Activated CD8-positive, alpha-beta memory T cell treated with anti-CD3 and anti-CD28 coated beads, Interleukin-2, amount 50 U/mL, for 48 hours (primary cell): Measurements from ENCODE around the gene FLYWCH1.

Experiments used
- DNase-seq: peaks from one replicate; pipeline ENCODE4 v3.0.0-alpha.2; 2020

Gene FLYWCH1

GRCh38 chr16:2911638-2912329, at the start of gene FLYWCH1:
TSS of gene FLYWCH1 (plus strand) at chr16:2911931. CDS start at chr16:2929686, 17,755 bp downstream.
- peak; percentile 99 for DNase-seq

GRCh38 chr16:2865651-2866050, 46.1 kb upstream of the FLYWCH1 start:
- DNase-seq: no peak

- DNase-seq: no peak
Measured at GRCh38 chr16:2866431-2866830, 45.3 kb upstream of the FLYWCH1 start.

GRCh38 chr16:2867661-2867986, 44.1 kb upstream of the FLYWCH1 start:
- DNase-seq: no peak

- DNase-seq: peak; percentile 98
Measured at GRCh38 chr16:2867987-2868789, 43.5 kb upstream of the FLYWCH1 start.

- no peak for DNase-seq
Measured at GRCh38 chr16:2871926-2872325, 39.8 kb upstream of the FLYWCH1 start.

- no peak for DNase-seq
Measured at GRCh38 chr16:2874032-2874911, 37.5 kb upstream of the FLYWCH1 start.

GRCh38 chr16:2874912-2875362, 36.8 kb upstream of the FLYWCH1 start:
- peak; percentile 87 for DNase-seq

GRCh38 chr16:2879854-2880508, 31.8 kb upstream of the FLYWCH1 start:
- no peak for DNase-seq

- peak; percentile 70 for DNase-seq
Measured at GRCh38 chr16:2881783-2882649, 29.7 kb upstream of the FLYWCH1 start.

- DNase-seq: peak; percentile 100
Measured at GRCh38 chr16:2882650-2883457, 28.9 kb upstream of the FLYWCH1 start, which contains the start of gene FLYWCH2. TSS of gene FLYWCH2 (plus strand) at chr16:2883215. CDS start at chr16:2896450, 13,235 bp downstream.

GRCh38 chr16:2883458-2883908, 28.2 kb upstream of the FLYWCH1 start:
- peak; percentile 71 for DNase-seq

GRCh38 chr16:2884041-2884451, 27.7 kb upstream of the FLYWCH1 start:
- no peak for DNase-seq

- no peak for DNase-seq
Measured at GRCh38 chr16:2894231-2894630, 17.5 kb upstream of the FLYWCH1 start.

- no peak for DNase-seq
Measured at GRCh38 chr16:2895813-2896212, 15.9 kb upstream of the FLYWCH1 start.

GRCh38 chr16:2896480-2897010, 15.2 kb upstream of the FLYWCH1 start:
- no peak for DNase-seq

GRCh38 chr16:2897110-2897509, 14.6 kb upstream of the FLYWCH1 start:
- DNase-seq: no peak

GRCh38 chr16:2898831-2899563, 12.7 kb upstream of the FLYWCH1 start:
- no peak for DNase-seq

GRCh38 chr16:2899564-2900072, 12.1 kb upstream of the FLYWCH1 start:
- DNase-seq: no peak
